Measurements from ENCODE around the gene ZNHIT3. TPM values are rescaled to one million over a fixed set of nuclear protein-coding genes. Genes with fewer than 3 reads are reported as not detected.

Gene ZNHIT3
- total and polyA plus RNA-seq, 2 experiments from 2014 or later, result 50.5 to 128 TPM

DNA sequence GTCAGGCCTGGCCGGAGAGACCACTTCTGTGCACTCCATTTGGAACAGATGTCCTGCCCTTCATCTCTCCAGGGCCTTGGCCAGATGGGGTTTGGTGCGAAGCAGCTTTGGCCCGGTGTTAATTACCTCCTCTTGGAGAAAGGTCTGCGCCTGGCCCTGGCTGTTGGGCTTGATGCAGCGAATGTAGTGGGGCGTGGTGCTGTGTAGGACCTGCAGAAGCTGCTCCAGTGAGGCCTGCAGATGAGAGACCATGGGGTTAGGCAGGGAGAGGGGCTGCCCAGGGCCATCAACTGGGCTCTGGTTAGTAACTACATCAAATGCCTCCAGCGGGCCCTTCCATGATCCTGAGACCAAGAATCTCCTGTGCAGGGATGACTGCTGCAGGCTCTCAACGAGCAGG lies 18.7 kb downstream of the ZNHIT3 start:
- H3K27me3 Mint-ChIP-seq (ENCODE audit: insufficient read depth, low read depth, poor library complexity), result peaks cover 8% of the 10 kb centered on the region
- H3F3A ChIP-seq (replicated peaks; ENCODE audit: low read depth), result no peaks in the 10 kb centered on the region
- no peaks in the 10 kb centered on the region for H3K79me2 ChIP-seq (replicated peaks; ENCODE audit: insufficient read depth)
- H3K27me3 ChIP-seq (ENCODE audit: insufficient read depth), result no peaks in the 10 kb centered on the region
- no peak overlapping the region for H3K4me3 Mint-ChIP-seq
- H3K4me1 Mint-ChIP-seq, result no peaks in the 10 kb centered on the region
- no peak overlapping the region for H3K27ac Mint-ChIP-seq
- H3K9me3 Mint-ChIP-seq, result no peaks in the 10 kb centered on the region
- no peak overlapping the region for H3K27ac ChIP-seq (ENCODE audit: low read depth)
- peaks cover 19% of the 10 kb centered on the region for H3K36me3 ChIP-seq (ENCODE audit: insufficient read depth)
- H2AFZ ChIP-seq, result no peak overlapping the region
- no peaks in the 10 kb centered on the region for H3K4me1 ChIP-seq (ENCODE audit: insufficient read depth)
- TF ChIP-seq POLR2AphosphoS5 (IDR thresholded peaks at IDR 0.05; ENCODE audit: low read depth) (no peak), ZNF114 (CRISPR knock-in tag; IDR thresholded peaks at IDR 0.05) (no peak), JUNB (IDR thresholded peaks at IDR 0.05; ENCODE audit: unreplicated experiment) (no peak), CREB1 (CRISPR knock-in tag; IDR thresholded peaks at IDR 0.05; ENCODE audit: low read depth) (no peak), ZNF331 (CRISPR knock-in tag; IDR thresholded peaks at IDR 0.05; ENCODE audit: low read depth) (no peak), NANOG (IDR thresholded peaks at IDR 0.05; ENCODE audit: borderline replicate concordance) (no peak), EZH2 (IDR thresholded peaks at IDR 0.05; ENCODE audit: low read depth, unreplicated experiment) (no peak), EZH2phosphoT487 (IDR thresholded peaks at IDR 0.05; ENCODE audit: unreplicated experiment) (no peak)
- TF ChIP-seq, protein P1, sequence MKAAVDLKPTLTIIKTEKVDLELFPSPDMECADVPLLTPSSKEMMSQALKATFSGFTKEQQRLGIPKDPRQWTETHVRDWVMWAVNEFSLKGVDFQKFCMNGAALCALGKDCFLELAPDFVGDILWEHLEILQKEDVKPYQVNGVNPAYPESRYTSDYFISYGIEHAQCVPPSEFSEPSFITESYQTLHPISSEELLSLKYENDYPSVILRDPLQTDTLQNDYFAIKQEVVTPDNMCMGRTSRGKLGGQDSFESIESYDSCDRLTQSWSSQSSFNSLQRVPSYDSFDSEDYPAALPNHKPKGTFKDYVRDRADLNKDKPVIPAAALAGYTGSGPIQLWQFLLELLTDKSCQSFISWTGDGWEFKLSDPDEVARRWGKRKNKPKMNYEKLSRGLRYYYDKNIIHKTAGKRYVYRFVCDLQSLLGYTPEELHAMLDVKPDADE (IDR thresholded peaks at IDR 0.05), result no peak
- TF ChIP-seq, protein P2, sequence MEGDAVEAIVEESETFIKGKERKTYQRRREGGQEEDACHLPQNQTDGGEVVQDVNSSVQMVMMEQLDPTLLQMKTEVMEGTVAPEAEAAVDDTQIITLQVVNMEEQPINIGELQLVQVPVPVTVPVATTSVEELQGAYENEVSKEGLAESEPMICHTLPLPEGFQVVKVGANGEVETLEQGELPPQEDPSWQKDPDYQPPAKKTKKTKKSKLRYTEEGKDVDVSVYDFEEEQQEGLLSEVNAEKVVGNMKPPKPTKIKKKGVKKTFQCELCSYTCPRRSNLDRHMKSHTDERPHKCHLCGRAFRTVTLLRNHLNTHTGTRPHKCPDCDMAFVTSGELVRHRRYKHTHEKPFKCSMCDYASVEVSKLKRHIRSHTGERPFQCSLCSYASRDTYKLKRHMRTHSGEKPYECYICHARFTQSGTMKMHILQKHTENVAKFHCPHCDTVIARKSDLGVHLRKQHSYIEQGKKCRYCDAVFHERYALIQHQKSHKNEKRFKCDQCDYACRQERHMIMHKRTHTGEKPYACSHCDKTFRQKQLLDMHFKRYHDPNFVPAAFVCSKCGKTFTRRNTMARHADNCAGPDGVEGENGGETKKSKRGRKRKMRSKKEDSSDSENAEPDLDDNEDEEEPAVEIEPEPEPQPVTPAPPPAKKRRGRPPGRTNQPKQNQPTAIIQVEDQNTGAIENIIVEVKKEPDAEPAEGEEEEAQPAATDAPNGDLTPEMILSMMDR (conservative IDR thresholded peaks at IDR 0.05; ENCODE audit: low read depth in 2 of 2), result no peak
- TF ChIP-seq, protein P3, sequence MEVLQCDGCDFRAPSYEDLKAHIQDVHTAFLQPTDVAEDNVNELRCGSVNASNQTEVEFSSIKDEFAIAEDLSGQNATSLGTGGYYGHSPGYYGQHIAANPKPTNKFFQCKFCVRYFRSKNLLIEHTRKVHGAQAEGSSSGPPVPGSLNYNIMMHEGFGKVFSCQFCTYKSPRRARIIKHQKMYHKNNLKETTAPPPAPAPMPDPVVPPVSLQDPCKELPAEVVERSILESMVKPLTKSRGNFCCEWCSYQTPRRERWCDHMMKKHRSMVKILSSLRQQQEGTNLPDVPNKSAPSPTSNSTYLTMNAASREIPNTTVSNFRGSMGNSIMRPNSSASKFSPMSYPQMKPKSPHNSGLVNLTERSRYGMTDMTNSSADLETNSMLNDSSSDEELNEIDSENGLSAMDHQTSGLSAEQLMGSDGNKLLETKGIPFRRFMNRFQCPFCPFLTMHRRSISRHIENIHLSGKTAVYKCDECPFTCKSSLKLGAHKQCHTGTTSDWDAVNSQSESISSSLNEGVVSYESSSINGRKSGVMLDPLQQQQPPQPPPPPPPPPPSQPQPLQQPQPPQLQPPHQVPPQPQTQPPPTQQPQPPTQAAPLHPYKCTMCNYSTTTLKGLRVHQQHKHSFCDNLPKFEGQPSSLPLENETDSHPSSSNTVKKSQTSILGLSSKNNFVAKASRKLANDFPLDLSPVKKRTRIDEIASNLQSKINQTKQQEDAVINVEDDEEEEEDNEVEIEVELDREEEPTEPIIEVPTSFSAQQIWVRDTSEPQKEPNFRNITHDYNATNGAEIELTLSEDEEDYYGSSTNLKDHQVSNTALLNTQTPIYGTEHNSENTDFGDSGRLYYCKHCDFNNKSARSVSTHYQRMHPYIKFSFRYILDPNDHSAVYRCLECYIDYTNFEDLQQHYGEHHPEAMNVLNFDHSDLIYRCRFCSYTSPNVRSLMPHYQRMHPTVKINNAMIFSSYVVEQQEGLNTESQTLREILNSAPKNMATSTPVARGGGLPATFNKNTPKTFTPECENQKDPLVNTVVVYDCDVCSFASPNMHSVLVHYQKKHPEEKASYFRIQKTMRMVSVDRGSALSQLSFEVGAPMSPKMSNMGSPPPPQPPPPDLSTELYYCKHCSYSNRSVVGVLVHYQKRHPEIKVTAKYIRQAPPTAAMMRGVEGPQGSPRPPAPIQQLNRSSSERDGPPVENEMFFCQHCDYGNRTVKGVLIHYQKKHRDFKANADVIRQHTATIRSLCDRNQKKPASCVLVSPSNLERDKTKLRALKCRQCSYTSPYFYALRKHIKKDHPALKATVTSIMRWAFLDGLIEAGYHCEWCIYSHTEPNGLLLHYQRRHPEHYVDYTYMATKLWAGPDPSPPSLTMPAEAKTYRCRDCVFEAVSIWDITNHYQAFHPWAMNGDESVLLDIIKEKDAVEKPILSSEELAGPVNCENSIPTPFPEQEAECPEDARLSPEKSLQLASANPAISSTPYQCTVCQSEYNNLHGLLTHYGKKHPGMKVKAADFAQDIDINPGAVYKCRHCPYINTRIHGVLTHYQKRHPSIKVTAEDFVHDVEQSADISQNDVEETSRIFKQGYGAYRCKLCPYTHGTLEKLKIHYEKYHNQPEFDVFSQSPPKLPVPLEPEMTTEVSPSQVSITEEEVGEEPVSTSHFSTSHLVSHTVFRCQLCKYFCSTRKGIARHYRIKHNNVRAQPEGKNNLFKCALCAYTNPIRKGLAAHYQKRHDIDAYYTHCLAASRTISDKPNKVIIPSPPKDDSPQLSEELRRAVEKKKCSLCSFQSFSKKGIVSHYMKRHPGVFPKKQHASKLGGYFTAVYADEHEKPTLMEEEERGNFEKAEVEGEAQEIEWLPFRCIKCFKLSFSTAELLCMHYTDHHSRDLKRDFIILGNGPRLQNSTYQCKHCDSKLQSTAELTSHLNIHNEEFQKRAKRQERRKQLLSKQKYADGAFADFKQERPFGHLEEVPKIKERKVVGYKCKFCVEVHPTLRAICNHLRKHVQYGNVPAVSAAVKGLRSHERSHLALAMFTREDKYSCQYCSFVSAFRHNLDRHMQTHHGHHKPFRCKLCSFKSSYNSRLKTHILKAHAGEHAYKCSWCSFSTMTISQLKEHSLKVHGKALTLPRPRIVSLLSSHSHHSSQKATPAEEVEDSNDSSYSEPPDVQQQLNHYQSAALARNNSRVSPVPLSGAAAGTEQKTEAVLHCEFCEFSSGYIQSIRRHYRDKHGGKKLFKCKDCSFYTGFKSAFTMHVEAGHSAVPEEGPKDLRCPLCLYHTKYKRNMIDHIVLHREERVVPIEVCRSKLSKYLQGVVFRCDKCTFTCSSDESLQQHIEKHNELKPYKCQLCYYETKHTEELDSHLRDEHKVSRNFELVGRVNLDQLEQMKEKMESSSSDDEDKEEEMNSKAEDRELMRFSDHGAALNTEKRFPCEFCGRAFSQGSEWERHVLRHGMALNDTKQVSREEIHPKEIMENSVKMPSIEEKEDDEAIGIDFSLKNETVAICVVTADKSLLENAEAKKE (CRISPR knock-in tag; IDR thresholded peaks at IDR 0.05), result no peak
- TF ChIP-seq, protein P4, sequence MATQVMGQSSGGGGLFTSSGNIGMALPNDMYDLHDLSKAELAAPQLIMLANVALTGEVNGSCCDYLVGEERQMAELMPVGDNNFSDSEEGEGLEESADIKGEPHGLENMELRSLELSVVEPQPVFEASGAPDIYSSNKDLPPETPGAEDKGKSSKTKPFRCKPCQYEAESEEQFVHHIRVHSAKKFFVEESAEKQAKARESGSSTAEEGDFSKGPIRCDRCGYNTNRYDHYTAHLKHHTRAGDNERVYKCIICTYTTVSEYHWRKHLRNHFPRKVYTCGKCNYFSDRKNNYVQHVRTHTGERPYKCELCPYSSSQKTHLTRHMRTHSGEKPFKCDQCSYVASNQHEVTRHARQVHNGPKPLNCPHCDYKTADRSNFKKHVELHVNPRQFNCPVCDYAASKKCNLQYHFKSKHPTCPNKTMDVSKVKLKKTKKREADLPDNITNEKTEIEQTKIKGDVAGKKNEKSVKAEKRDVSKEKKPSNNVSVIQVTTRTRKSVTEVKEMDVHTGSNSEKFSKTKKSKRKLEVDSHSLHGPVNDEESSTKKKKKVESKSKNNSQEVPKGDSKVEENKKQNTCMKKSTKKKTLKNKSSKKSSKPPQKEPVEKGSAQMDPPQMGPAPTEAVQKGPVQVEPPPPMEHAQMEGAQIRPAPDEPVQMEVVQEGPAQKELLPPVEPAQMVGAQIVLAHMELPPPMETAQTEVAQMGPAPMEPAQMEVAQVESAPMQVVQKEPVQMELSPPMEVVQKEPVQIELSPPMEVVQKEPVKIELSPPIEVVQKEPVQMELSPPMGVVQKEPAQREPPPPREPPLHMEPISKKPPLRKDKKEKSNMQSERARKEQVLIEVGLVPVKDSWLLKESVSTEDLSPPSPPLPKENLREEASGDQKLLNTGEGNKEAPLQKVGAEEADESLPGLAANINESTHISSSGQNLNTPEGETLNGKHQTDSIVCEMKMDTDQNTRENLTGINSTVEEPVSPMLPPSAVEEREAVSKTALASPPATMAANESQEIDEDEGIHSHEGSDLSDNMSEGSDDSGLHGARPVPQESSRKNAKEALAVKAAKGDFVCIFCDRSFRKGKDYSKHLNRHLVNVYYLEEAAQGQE (IDR thresholded peaks at IDR 0.05; ENCODE audit: unreplicated experiment), result no peak
- H3K4me3 ChIP-seq, result no peak overlapping the region
- peaks cover 4% of the 10 kb centered on the region for H4K20me1 ChIP-seq (replicated peaks; ENCODE audit: insufficient read depth)
- H3K4me2 ChIP-seq, result no peak overlapping the region
- H3K36me3 Mint-ChIP-seq (ENCODE audit: low read depth), result peaks cover 96% of the 10 kb centered on the region
- ATAC-seq, result no peak
- no peaks in the 10 kb centered on the region for H3K9me2 ChIP-seq (ENCODE audit: insufficient read depth)
- DNase-seq (ENCODE audit: low spot score), result no peak
